Kidney (tissue), 14 donors: ENCODE data around the gene DNASE1L2. TPM values are rescaled to one million over a fixed set of nuclear protein-coding genes. Genes with fewer than 3 reads are reported as not detected.
"Not testable (repeated sequence)": the region's sequence is repeated elsewhere in the genome, so short reads cannot be mapped to it uniquely, and the experiment has no call there.

ENCODE experiments used
- DNase-seq, 5 donors: peaks; one replicate each; pipeline ENCODE4 v3.0.0-alpha.2; 2013 to 2020
- FAIRE-seq: peaks from 2 replicates; lab custom pipeline; 2012; peaks lifted over from hg19 to GRCh38; lab: Jason Lieb, UNC
- H3K27ac ChIP-seq, 2 donors: one replicate each; pipeline ENCODE4 v1.7.0; 2013; ENCODE audit warnings: low read depth in 2 of 2, low read length in 2 of 2, inconsistent platforms in 1 of 2
- H3K27me3 ChIP-seq: one replicate; pipeline ENCODE4 v1.7.1; 2013; ENCODE audit warnings: low read length, inconsistent platforms; ENCODE audit not compliant: control insufficient read depth, insufficient read depth
- H3K36me3 ChIP-seq, 3 donors: one replicate each; pipeline versions ENCODE4 v1.7.0 to v1.7.1; 2013; ENCODE audit warnings: low read length in 3 of 3, control low read depth in 1 of 3, inconsistent platforms in 1 of 3; ENCODE audit not compliant: insufficient read depth in 3 of 3, control insufficient read depth in 2 of 3
- H3K4me1 ChIP-seq, 3 donors: one replicate each; pipeline versions ENCODE4 v1.7.0 to v1.7.1; 2013; ENCODE audit warnings: low read length in 3 of 3, inconsistent platforms in 1 of 3, low read depth in 1 of 3; ENCODE audit not compliant: control insufficient read depth in 2 of 3, insufficient read depth in 2 of 3
- H3K4me3 ChIP-seq, 3 donors: one replicate each; pipeline versions ENCODE4 v1.7.0 to v1.8.1; 2013; ENCODE audit warnings: low read length in 3 of 3, control low read depth in 1 of 3, inconsistent platforms in 1 of 3
- H3K9ac ChIP-seq, 3 donors: one replicate each; pipeline versions ENCODE4 v1.7.0 to v1.7.1; 2013; ENCODE audit warnings: low read length in 3 of 3, control low read depth in 1 of 3, inconsistent platforms in 1 of 3
- H3K9me3 ChIP-seq, 3 donors: one replicate each; pipeline versions ENCODE4 v1.7.0 to v1.7.1; 2013; ENCODE audit warnings: low read length in 3 of 3, control low read depth in 1 of 3, inconsistent platforms in 1 of 3; ENCODE audit not compliant: control insufficient read depth in 2 of 3, insufficient read depth in 1 of 3
- intact Hi-C: fragments of 100-400 bp; cut with DNase I; formaldehyde crosslinking; loops from one replicate; pipeline ENCODE4 v1.11.1; 2022
- polyA plus RNA-seq: library from polyadenylated mRNA; stranded (reverse); fragments of 350-450 nt; fragmentation: Illumina TruSeq; extraction: RNeasy Lipid Tissue Mini Kit (QIAGEN cat#74804); gene quantifications from one replicate; pipeline ENCODE4 v1.2.3, GENCODE V29; 2014; ENCODE audit warnings: low read depth, low replicate concordance; ENCODE audit not compliant: insufficient read depth
- total RNA-seq: library from RNA; stranded (reverse); fragmentation: NEBNext Ultra II Directional; extraction: Animal tissue kit (Norgen Biotek cat#: 25700); gene quantifications from one replicate; pipeline ENCODE4 v1.2.1, GENCODE V29; 2021
- TF ChIP-seq, protein P1 (sequence below): IDR thresholded peaks from 3 replicates; pipeline ENCODE4 v1.5.1; 2012; ENCODE audit warnings: mild to moderate bottlenecking, moderate library complexity, borderline replicate concordance; ENCODE audit not compliant: insufficient read depth; ENCODE audit errors: extremely low read depth
- donor health status: control.
- donor health status: control.
- donor health status: control.
- donor health status: control.
- donor health status: control.
- donor health status: DM: yes; HTN: yes; CAD: no.
- donor health status: Normal renal cell carcinoma (clear cell type).

The DNASE1L2 gene
- total and polyA plus RNA-seq, 2 donors from 2014 or later, result 0.88 TPM

DNA sequence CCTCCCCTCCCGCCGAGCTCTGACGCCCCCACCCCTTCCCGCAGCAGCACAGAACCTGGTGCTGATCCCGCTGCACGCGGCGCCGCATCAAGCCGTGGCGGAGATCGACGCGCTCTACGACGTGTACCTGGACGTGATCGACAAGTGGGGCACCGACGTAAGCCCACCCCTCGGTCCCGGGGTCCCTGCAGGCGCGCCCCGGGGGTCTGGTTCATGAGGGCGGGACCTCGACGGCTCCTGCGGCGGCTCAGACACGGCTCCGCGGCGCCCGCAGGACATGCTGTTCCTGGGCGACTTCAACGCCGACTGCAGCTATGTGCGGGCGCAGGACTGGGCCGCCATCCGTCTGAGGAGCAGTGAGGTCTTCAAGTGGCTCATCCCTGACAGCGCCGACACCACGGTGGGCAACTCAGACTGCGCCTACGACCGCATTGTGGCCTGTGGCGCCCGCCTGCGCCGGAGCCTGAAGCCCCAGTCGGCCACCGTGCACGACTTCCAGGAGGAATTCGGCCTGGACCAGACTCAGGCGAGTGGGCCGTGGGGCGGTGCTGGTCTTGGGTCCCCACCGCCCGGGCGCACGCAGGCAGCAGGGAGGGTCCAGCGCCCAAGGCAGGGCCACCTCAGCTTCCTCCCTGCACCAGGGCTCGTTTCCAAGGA, 1.4 kb downstream of the DNASE1L2 start:
- Histone ChIP-seq H3K9ac (no peak overlapping the region), H3K36me3 (peaks cover 0 to 17% (median 5%) of the 10 kb centered on the region in 3 donors), H3K27ac (no peak overlapping the region), H3K27me3 (no peaks in the 10 kb centered on the region), H3K9me3 (no peaks in the 10 kb centered on the region), H3K4me1 (peaks cover 0 to 7% (median 0%) of the 10 kb centered on the region in 3 donors), H3K4me3 (no peak overlapping the region)
- TF ChIP-seq, protein P1, sequence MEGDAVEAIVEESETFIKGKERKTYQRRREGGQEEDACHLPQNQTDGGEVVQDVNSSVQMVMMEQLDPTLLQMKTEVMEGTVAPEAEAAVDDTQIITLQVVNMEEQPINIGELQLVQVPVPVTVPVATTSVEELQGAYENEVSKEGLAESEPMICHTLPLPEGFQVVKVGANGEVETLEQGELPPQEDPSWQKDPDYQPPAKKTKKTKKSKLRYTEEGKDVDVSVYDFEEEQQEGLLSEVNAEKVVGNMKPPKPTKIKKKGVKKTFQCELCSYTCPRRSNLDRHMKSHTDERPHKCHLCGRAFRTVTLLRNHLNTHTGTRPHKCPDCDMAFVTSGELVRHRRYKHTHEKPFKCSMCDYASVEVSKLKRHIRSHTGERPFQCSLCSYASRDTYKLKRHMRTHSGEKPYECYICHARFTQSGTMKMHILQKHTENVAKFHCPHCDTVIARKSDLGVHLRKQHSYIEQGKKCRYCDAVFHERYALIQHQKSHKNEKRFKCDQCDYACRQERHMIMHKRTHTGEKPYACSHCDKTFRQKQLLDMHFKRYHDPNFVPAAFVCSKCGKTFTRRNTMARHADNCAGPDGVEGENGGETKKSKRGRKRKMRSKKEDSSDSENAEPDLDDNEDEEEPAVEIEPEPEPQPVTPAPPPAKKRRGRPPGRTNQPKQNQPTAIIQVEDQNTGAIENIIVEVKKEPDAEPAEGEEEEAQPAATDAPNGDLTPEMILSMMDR, result no peak
- FAIRE-seq, result no peak
- peak in 2 of 5 donors; percentile 20 to 69 for DNase-seq
- intact Hi-C loops, result no loop called here

DNA sequence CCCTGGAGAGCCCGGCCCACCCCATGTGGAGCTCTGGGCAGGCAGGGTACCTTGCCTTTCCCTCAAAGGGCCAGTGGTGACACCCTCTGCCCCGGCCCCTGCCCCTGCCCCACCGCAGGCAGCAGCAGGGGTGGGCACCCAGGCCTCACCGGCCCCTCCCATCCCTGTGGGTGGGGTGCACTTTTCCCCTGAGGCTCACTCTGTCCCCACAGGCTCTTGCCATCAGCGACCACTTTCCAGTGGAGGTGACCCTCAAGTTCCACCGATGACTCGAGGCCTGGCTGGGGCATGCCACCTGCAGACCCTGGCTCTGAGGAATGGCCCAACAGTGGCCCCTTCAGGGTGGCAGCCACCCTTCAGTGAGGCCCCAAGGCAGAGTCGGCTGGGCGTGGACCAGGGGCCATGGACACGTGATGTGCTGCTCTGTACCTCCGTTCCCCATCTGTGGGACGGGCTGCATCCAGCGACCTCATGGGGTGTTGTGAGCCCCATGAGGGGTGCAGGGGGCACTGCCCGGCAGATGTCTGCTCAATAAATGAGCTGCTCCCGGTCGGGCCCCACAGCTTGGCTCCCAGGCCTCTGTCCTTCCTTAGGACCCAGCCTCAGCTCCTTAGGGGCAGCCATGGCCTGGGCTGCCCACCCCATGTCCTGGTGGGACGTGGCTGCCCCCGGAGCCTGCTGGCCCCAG, 2.0 kb downstream of the DNASE1L2 start:
- H3K9ac ChIP-seq, result no peak overlapping the region
- TF ChIP-seq, protein P1, result no peak
- no peaks in the 10 kb centered on the region for H3K27me3 ChIP-seq
- no peak overlapping the region for H3K27ac ChIP-seq
- no peaks in the 10 kb centered on the region for H3K9me3 ChIP-seq
- no peak overlapping the region for H3K4me3 ChIP-seq
- peaks cover 0 to 17% (median 12%) of the 10 kb centered on the region in 3 donors for H3K36me3 ChIP-seq
- intact Hi-C loops, result no loop called here
- FAIRE-seq (no peak), DNase-seq (peak in 1 of 5 donors; percentile 76)
- peaks cover 0 to 7% (median 0%) of the 10 kb centered on the region in 3 donors for H3K4me1 ChIP-seq

DNA sequence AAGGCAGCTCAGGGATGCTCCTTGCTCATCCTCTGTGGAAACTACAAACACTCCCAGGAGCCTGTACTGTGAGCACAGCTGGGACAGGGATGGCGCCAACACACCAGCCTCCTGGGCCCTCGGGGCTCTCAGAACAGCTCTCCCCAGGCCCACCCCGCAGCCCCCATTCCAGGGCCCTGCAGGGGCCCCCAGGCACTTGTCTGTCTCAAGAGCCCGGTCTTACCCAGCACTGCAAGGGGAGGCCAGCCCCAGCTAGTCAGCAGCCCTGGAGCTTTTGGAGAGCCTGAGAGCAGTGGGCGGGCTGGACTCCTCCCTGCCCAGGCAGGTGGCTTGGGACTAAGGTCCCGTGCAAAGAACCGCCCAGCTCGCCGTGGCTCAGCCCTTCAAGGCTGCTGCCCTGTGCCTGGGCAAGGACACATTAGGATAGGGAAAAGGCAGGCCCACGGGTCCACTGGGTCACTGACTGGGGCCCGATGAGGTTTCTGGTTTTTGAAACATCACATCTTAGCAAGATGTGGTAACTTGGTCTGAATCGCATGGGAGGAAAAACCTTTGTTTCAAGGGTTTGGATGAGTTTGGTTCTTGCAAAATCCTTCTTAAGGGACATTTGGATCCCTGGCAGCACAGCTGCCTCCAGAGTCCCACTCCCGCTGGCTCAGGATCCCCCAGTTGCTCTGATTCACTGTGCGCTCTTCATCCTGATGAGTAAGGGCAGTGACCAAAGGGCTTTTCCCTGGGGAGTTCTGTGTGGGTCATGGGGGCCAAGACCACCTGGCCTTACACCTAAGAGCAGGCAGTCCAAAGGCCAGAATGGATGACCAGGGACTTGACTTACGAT, 2.8 kb downstream of the DNASE1L2 start:
- Histone ChIP-seq H3K4me1 (peaks cover 0 to 7% (median 0%) of the 10 kb centered on the region in 3 donors), H3K9me3 (no peaks in the 10 kb centered on the region), H3K4me3 (no peak overlapping the region), H3K27ac (no peak overlapping the region), H3K27me3 (no peaks in the 10 kb centered on the region), H3K9ac (no peak overlapping the region), H3K36me3 (peaks cover 0 to 19% (median 12%) of the 10 kb centered on the region in 3 donors)
- DNase-seq, result peak in 1 of 5 donors; percentile 57
- intact Hi-C loops, result no loop called here
- TF ChIP-seq, protein P1, result no peak
- no peak for FAIRE-seq

DNA sequence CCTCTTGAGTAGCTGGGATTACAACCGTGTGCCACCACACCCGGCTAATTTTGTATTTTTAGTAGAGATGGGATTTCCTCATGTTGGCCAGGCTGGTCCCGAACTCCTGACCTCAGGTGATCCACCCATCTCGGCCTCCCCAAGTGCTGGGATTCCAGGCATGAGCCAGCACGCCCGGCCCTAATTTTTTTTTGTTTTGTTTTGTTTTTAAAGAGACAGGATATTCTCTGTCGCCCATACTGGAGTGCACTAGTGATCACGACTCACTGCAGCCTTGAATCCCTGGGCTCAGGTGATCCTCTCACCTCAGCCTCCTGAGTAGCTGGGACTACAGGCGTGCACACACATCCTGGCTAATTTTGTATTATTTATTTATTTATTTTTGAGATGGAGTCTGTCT, 4.1 kb downstream of the DNASE1L2 start:
- H3K36me3 ChIP-seq, result peaks cover 0 to 27% (median 12%) of the 10 kb centered on the region in 3 donors
- intact Hi-C loops, result not testable (repeated sequence)

More for the DNA sequence above, 4.1 kb downstream of the DNASE1L2 start:
- H3K27me3 ChIP-seq, H3K9me3 ChIP-seq, DNase-seq, H3K9ac ChIP-seq, H3K4me1 ChIP-seq, H3K27ac ChIP-seq, H3K4me3 ChIP-seq, FAIRE-seq: not testable (repeated sequence)
